Omental fat pad (tissue), 4 donors: ENCODE data around the gene DOK6. TPM values are rescaled to one million over a fixed set of nuclear protein-coding genes. Genes with fewer than 3 reads are reported as not detected.
"Not testable (repeated sequence)": the region's sequence is repeated elsewhere in the genome, so short reads cannot be mapped to it uniquely, and the experiment has no call there.

ENCODE experiments used
- ATAC-seq: fragments of 150-250 bp; one replicate; pipeline ENCODE4 v1.9.1; 2016; ENCODE audit warnings: mild to moderate bottlenecking, moderate library complexity; ENCODE audit not compliant: low FRiP score
- DNase-seq: peaks from one replicate; pipeline ENCODE4 v3.0.0-alpha.2; 2019; ENCODE audit warnings: low spot score
- CTCF ChIP-seq, 3 donors: fragments of 450-650 bp; IDR thresholded peaks; one replicate each; pipeline ENCODE4 v1.5.1; 2016 to 2017; ENCODE audit warnings: antibody characterized with exemption in 3 of 3, mild to moderate bottlenecking in 3 of 3, moderate library complexity in 2 of 3
- total RNA-seq, 4 donors: library from RNA; depleted of rRNA; stranded (reverse); fragments of >200 nt; gene quantifications; one replicate each; pipeline ENCODE4 v1.1.0, GENCODE V29; 2016

The DOK6 gene
- total RNA-seq = 1 to 10 TPM in 2 of 4 donors, under 1 TPM in 2; 0.19 to 2.7 (median 1.5) TPM

GRCh38 chr18:69400253-69400975, at the start of gene DOK6:
TSS of gene DOK6 (plus strand) at chr18:69400888.
- no peak for TF ChIP-seq CTCF (IDR thresholded peaks at IDR 0.05)
- ATAC-seq (peak; percentile 80), DNase-seq (peak; percentile 22)

GRCh38 chr18:69353023-69353422, 47.7 kb upstream of the DOK6 start:
- no peak for DNase-seq
- no peak for ATAC-seq
- no peak for TF ChIP-seq CTCF (IDR thresholded peaks at IDR 0.05)

GRCh38 chr18:69357590-69357989, 43.1 kb upstream of the DOK6 start:
- no peak for DNase-seq
- no peak for ATAC-seq
- no peak for TF ChIP-seq CTCF (IDR thresholded peaks at IDR 0.05)

GRCh38 chr18:69358212-69358895, 42.3 kb upstream of the DOK6 start:
- DNase-seq (no peak), ATAC-seq (no peak)
- TF ChIP-seq CTCF (IDR thresholded peaks at IDR 0.05) = no peak

- not testable (repeated sequence) for DNase-seq, ATAC-seq
Observed at GRCh38 chr18:69359768-69360167, 40.9 kb upstream of the DOK6 start.

GRCh38 chr18:69364930-69365329, 35.8 kb upstream of the DOK6 start:
- no peak for DNase-seq
- TF ChIP-seq CTCF (IDR thresholded peaks at IDR 0.05) = no peak
- ATAC-seq = no peak

GRCh38 chr18:69365658-69366057, 35.0 kb upstream of the DOK6 start:
- DNase-seq (no peak), ATAC-seq (no peak)
- TF ChIP-seq CTCF (IDR thresholded peaks at IDR 0.05) = no peak
